IMR-90 (cell line): ENCODE results near the gene GADD45A. TPM values are rescaled to one million over a fixed set of nuclear protein-coding genes. Genes with fewer than 3 reads are reported as not detected.

Experiments
- ATAC-seq: fragments of 200-7000 bp; cut with Tn5 transposase; 2 replicates; pipeline ENCODE4 v1.9.1; 2020; ENCODE audit warnings: low read depth, mild to moderate bottlenecking, moderate library complexity
- BruUV-seq: library from RNA; stranded (reverse); fragments of 400-500 nt; replicated peaks from 2 replicates; lab custom pipeline; 2021; lab: Mats Ljungman, UMichigan
- CTCF ChIA-PET: fragments of 300-600 bp; formaldehyde crosslinking; extraction: SDS; loops from one replicate; lab custom pipeline; 2021; ENCODE audit warnings: antibody characterized with exemption; lab: Yijun Ruan, JAX
- POLR2A ChIA-PET: fragments of 300-600 bp; sonication (Branson Sonifier 250); formaldehyde crosslinking; loops from one replicate; lab custom pipeline; 2022; ENCODE audit warnings: antibody characterized with exemption; ENCODE audit not compliant: unreplicated experiment; lab: Charles Lee
- DNase-seq: peaks from one replicate; pipeline ENCODE4 v3.0.0; 2013
- H2AFZ ChIP-seq: replicated peaks from 2 replicates; pipeline ENCODE3; 2013; ENCODE audit warnings: low read length, mild to moderate bottlenecking; ENCODE audit not compliant: poor library complexity
- H2AK5ac ChIP-seq: 2 replicates; pipeline ENCODE4 v1.6.1; 2013; ENCODE audit warnings: low read depth, low read length, inconsistent platforms
- H2AK9ac ChIP-seq: replicated peaks from 2 replicates; pipeline ENCODE3; 2013; ENCODE audit warnings: mild to moderate bottlenecking, low read depth, low read length, moderate library complexity; ENCODE audit not compliant: poor library complexity
- H2BK120ac ChIP-seq: 2 replicates; pipeline ENCODE4 v1.6.1; 2013; ENCODE audit warnings: low read depth, low read length, inconsistent platforms
- H2BK15ac ChIP-seq: 3 replicates; pipeline ENCODE4 v1.6.1; 2013; ENCODE audit warnings: low read depth, low read length, inconsistent platforms
- H2BK20ac ChIP-seq: 2 replicates; pipeline ENCODE4 v1.6.1; 2013; ENCODE audit warnings: low read depth, mild to moderate bottlenecking, inconsistent platforms, low read length, moderate library complexity
- H2BK5ac ChIP-seq: 2 replicates; pipeline ENCODE4 v1.6.1; 2013; ENCODE audit warnings: mild to moderate bottlenecking, low read depth, low read length, inconsistent platforms; ENCODE audit not compliant: poor library complexity, severe bottlenecking
- H3K14ac ChIP-seq: replicated peaks from 2 replicates; pipeline ENCODE4 v1.6.1; 2013; ENCODE audit warnings: low read depth, low read length, inconsistent platforms
- H3K18ac ChIP-seq: 2 replicates; pipeline ENCODE4 v1.6.1; 2013; ENCODE audit warnings: low read depth, low read length, control low read depth
- H3K23ac ChIP-seq: 2 replicates; pipeline ENCODE4 v1.6.1; 2013; ENCODE audit warnings: low read depth, low read length, inconsistent platforms
- H3K27ac ChIP-seq: 2 replicates; pipeline ENCODE4 v1.5.1; 2013; ENCODE audit warnings: mild to moderate bottlenecking, control low read depth, low read length; ENCODE audit not compliant: insufficient read depth
- H3K27me3 ChIP-seq: 2 replicates; pipeline ENCODE4 v1.6.1; 2013; ENCODE audit warnings: low read length; ENCODE audit not compliant: control insufficient read depth, insufficient read depth
- H3K36me3 ChIP-seq: 2 replicates; pipeline ENCODE4 v1.6.1; 2013; ENCODE audit warnings: low read length, mixed read lengths; ENCODE audit not compliant: control insufficient read depth, insufficient read depth
- H3K4ac ChIP-seq: 2 replicates; pipeline ENCODE4 v1.6.1; 2013; ENCODE audit warnings: low read depth, low read length, inconsistent platforms
- H3K4me1 ChIP-seq: 2 replicates; pipeline ENCODE4 v1.6.1; 2013; ENCODE audit warnings: low read length, mixed read lengths; ENCODE audit not compliant: control insufficient read depth, insufficient read depth
- H3K4me2 ChIP-seq: 2 replicates; pipeline ENCODE4 v1.6.1; 2013; ENCODE audit warnings: low read depth, mild to moderate bottlenecking, control low read depth, low read length, moderate library complexity
- H3K4me3 ChIP-seq: 2 replicates; pipeline ENCODE4 v1.5.1; 2013; ENCODE audit warnings: low read depth, mild to moderate bottlenecking, control low read depth, low read length, moderate library complexity; ENCODE audit not compliant: insufficient read depth
- H3K56ac ChIP-seq: 2 replicates; pipeline ENCODE4 v1.6.1; 2013; ENCODE audit warnings: low read length, inconsistent platforms; ENCODE audit not compliant: insufficient read depth; ENCODE audit errors: extremely low read depth
- H3K79me1 ChIP-seq, 2 experiments: 2 replicates each; pipeline ENCODE4 v1.6.1; 2013; ENCODE audit warnings: low read length in 2 of 2, inconsistent platforms in 1 of 2, low read depth in 1 of 2
- H3K9ac ChIP-seq: 2 replicates; pipeline ENCODE4 v1.6.1; 2013; ENCODE audit warnings: low read depth, low read length, control low read depth
- H3K9me1 ChIP-seq: 2 replicates; pipeline ENCODE4 v1.6.1; 2013; ENCODE audit warnings: low read length, inconsistent platforms; ENCODE audit not compliant: insufficient read depth
- H3K9me3 ChIP-seq: 2 replicates; pipeline ENCODE4 v1.6.1; 2013; ENCODE audit warnings: low read length; ENCODE audit not compliant: control insufficient read depth, insufficient read depth
- H4K20me1 ChIP-seq: 2 replicates; pipeline ENCODE4 v1.6.1; 2013; ENCODE audit warnings: low read length, inconsistent platforms; ENCODE audit not compliant: insufficient read depth
- H4K5ac ChIP-seq: 2 replicates; pipeline ENCODE4 v1.6.1; 2013; ENCODE audit warnings: mild to moderate bottlenecking, low read depth, low read length, control low read depth
- H4K8ac ChIP-seq, 2 experiments: 2 replicates each; pipeline ENCODE4 v1.6.1; 2013; ENCODE audit warnings: low read depth in 2 of 2, low read length in 2 of 2, control low read depth in 1 of 2, inconsistent platforms in 1 of 2
- H4K91ac ChIP-seq: 2 replicates; pipeline ENCODE4 v1.6.1; 2013; ENCODE audit warnings: low read depth, low read length, inconsistent platforms; ENCODE audit not compliant: insufficient read depth
- BHLHE40 ChIP-seq: fragments of 150-350 bp; IDR thresholded peaks from 2 replicates; pipeline ENCODE4 v1.6.1; 2016; ENCODE audit warnings: mild to moderate bottlenecking, low read depth, low read length
- MAZ ChIP-seq: IDR thresholded peaks from 2 replicates; pipeline ENCODE4 v1.6.1; 2012; ENCODE audit warnings: low read depth, mild to moderate bottlenecking, low read length, improper control_type of control experiment, moderate library complexity, borderline replicate concordance
- MXI1 ChIP-seq: IDR thresholded peaks from 2 replicates; pipeline ENCODE4 v1.6.1; 2012; ENCODE audit warnings: low read depth, mild to moderate bottlenecking, low read length, moderate library complexity, borderline replicate concordance
- NFE2L2 ChIP-seq: fragments of 150-350 bp; IDR thresholded peaks from 2 replicates; pipeline ENCODE4 v1.6.1; 2016; ENCODE audit warnings: low read depth, mild to moderate bottlenecking, low read length
- RAD21 ChIP-seq: IDR thresholded peaks from 2 replicates; pipeline ENCODE4 v1.6.1; 2012; ENCODE audit warnings: low read length, improper control_type of control experiment
- RCOR1 ChIP-seq: IDR thresholded peaks from 2 replicates; pipeline ENCODE4 v1.6.1; 2012; ENCODE audit warnings: mild to moderate bottlenecking, low read length, improper control_type of control experiment; ENCODE audit not compliant: insufficient replicate concordance
- RFX5 ChIP-seq: IDR thresholded peaks from 2 replicates; pipeline ENCODE4 v1.8.0; 2012; ENCODE audit warnings: low read depth, mild to moderate bottlenecking, low read length, moderate library complexity
- WGBS, 2 experiments: methylation state at CpG; one replicate each; pipeline versions ENCODE4 v1.1.5 to v1.1.7; 2013; ENCODE audit warnings: missing lambda C conversion rate in 2 of 2; ENCODE audit not compliant: insufficient read length in 1 of 2; ENCODE audit errors: extremely low coverage in 2 of 2; 5-methylcytosine and 5-hydroxymethylcytosine counted together
- dilution Hi-C: fragments of 300-500 bp; cut with HindIII; formaldehyde crosslinking; loops from one replicate; pipeline ENCODE4 v1.14.3; 2018; ENCODE audit warnings: low sequenced_read_pairs; ENCODE audit not compliant: unreplicated experiment
- in situ Hi-C: fragments of 300-500 bp; cut with MboI; formaldehyde crosslinking; loops from 3 replicates; pipeline ENCODE4 v1.14.3; 2019; ENCODE audit warnings: low sequenced_read_pairs, inconsistent platforms, mixed read lengths
- intact Hi-C: fragments of 100-400 bp; cut with micrococcal nuclease; formaldehyde crosslinking; loops from 2 replicates; pipeline ENCODE4 v1.10.0; 2022
- polyA plus RNA-seq, 3 experiments: library from polyadenylated mRNA; depleted of rRNA; stranded (reverse); fragments of >200 nt; gene quantifications; 2 replicates each; pipeline ENCODE4 v1.2.3, GENCODE V29; 2012; ENCODE audit warnings: low replicate concordance in 1 of 3
- total RNA-seq: library from RNA; depleted of rRNA; stranded (reverse); fragments of >200 nt; gene quantifications from 2 replicates; pipeline ENCODE4 v1.2.3, GENCODE V29; 2012
- TF ChIP-seq, protein P1 (sequence below): fragments of 150-350 bp; IDR thresholded peaks from 2 replicates; pipeline ENCODE4 v1.6.1; 2016; ENCODE audit warnings: low read depth, mild to moderate bottlenecking, low read length, moderate library complexity, borderline replicate concordance
- TF ChIP-seq, protein P2 (sequence below): conservative IDR thresholded peaks from 2 replicates; pipeline ENCODE4 v1.5.1; 2012; ENCODE audit warnings: mild to moderate bottlenecking, low read depth, low read length, improper control_type of control experiment

Gene GADD45A
- total and polyA plus RNA-seq, 2 of the 4 experiments (the other 2 are of a cell fraction) = 10.9 to 114 TPM

DNA sequence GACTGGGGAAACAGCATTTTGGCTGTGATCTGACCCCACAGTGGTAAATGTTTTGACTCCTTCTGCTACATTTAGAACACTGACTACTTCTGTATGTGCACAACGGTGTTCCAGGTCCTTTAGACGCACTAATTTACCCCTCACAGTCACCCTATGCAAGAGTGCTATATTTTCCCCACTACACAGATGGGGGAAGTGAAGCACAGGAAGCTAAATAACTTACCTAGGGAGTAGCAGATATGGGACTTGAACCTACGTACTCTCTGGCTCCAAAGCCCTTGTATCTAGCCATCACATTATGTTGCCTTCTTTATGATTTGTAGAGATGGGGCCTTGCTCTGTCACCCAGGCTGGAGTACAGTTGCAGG is 49.3 kb downstream of the GADD45A start:
- Histone ChIP-seq H4K8ac (0 out of 4 replicates have a peak overlapping the region, but pooled peaks of 1 of the 2 experiments have one; percentile 19), H2BK15ac (no peak overlapping the region), H2AFZ (no peak overlapping the region), H4K20me1 (peaks cover 6% of the 10 kb centered on the region), H4K91ac (no peak overlapping the region), H3K14ac (no peak overlapping the region), H2AK5ac (peak overlapping the region; percentile 27; the same call in 1 of the 2 replicates), H2BK120ac (no peak overlapping the region), H3K4me1 (peaks cover 16% of the 10 kb centered on the region), H3K27ac (no peak overlapping the region), H3K4ac (no peak overlapping the region; the same call in 1 of the 2 replicates), H3K56ac (no peak overlapping the region), H3K9me3 (no peaks in the 10 kb centered on the region), H2BK5ac (no peak overlapping the region), H4K5ac (no peak overlapping the region), H3K79me1 (peaks cover 44 to 84% of the 10 kb centered on the region in 2 experiments), H2BK20ac (no peak overlapping the region), H3K18ac (no peak overlapping the region), H3K27me3 (no peaks in the 10 kb centered on the region), H3K9me1 (peaks cover 39% of the 10 kb centered on the region), H3K9ac (no peak overlapping the region), H3K36me3 (peaks cover 3% of the 10 kb centered on the region; the same call in 1 of the 2 replicates), H3K23ac (0 out of 2 replicates have a peak overlapping the region, but pooled peaks have one; percentile 24), H3K4me3 (no peak overlapping the region), H2AK9ac (no peak overlapping the region), H3K4me2 (no peak overlapping the region)
- DNase-seq (no peak), ATAC-seq (no peak)
- WGBS, 2 experiments = no CpG with 5 or more reads among the region's 3 CpGs
- ChIA-PET CTCF (no interaction called here), POLR2A (no interaction called here)
- in situ Hi-C loops (no loop called here), intact Hi-C loops (no loop called here), dilution Hi-C loops (no loop called here)
- BruUV-seq = no TSS peak
- TF ChIP-seq, protein P1, sequence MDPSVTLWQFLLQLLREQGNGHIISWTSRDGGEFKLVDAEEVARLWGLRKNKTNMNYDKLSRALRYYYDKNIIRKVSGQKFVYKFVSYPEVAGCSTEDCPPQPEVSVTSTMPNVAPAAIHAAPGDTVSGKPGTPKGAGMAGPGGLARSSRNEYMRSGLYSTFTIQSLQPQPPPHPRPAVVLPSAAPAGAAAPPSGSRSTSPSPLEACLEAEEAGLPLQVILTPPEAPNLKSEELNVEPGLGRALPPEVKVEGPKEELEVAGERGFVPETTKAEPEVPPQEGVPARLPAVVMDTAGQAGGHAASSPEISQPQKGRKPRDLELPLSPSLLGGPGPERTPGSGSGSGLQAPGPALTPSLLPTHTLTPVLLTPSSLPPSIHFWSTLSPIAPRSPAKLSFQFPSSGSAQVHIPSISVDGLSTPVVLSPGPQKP = no peak
- TF ChIP-seq BHLHE40 = no peak
- TF ChIP-seq RAD21 = no peak
- TF ChIP-seq RCOR1 = no peak
- TF ChIP-seq NFE2L2 = no peak
- TF ChIP-seq RFX5 = no peak
- no peak for TF ChIP-seq MXI1
- TF ChIP-seq, protein P2, sequence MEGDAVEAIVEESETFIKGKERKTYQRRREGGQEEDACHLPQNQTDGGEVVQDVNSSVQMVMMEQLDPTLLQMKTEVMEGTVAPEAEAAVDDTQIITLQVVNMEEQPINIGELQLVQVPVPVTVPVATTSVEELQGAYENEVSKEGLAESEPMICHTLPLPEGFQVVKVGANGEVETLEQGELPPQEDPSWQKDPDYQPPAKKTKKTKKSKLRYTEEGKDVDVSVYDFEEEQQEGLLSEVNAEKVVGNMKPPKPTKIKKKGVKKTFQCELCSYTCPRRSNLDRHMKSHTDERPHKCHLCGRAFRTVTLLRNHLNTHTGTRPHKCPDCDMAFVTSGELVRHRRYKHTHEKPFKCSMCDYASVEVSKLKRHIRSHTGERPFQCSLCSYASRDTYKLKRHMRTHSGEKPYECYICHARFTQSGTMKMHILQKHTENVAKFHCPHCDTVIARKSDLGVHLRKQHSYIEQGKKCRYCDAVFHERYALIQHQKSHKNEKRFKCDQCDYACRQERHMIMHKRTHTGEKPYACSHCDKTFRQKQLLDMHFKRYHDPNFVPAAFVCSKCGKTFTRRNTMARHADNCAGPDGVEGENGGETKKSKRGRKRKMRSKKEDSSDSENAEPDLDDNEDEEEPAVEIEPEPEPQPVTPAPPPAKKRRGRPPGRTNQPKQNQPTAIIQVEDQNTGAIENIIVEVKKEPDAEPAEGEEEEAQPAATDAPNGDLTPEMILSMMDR = no peak
- no peak for TF ChIP-seq MAZ
